GM12801 (cell line): Measurements from ENCODE around the gene CALN1.

Source experiments
- CTCF ChIP-seq: IDR thresholded peaks from one replicate; pipeline ENCODE4 v1.5.1; 2011; ENCODE audit warnings: control low read depth; ENCODE audit not compliant: insufficient read length; ENCODE audit errors: extremely low read depth

CALN1 gene

GRCh38 chr7:71824006-71824760 is 588.0 kb downstream of the CALN1 start:
- TF ChIP-seq CTCF: no peak

- no peak for TF ChIP-seq CTCF
Observed at GRCh38 chr7:71817916-71818315, 594.2 kb downstream of the CALN1 start.

- no peak for TF ChIP-seq CTCF
Observed at GRCh38 chr7:71808115-71808514, 604.0 kb downstream of the CALN1 start.

GRCh38 chr7:71804256-71804655 is 607.9 kb downstream of the CALN1 start:
- no peak for TF ChIP-seq CTCF

- no peak for TF ChIP-seq CTCF
Observed at GRCh38 chr7:71801976-71802375, 610.2 kb downstream of the CALN1 start.

- TF ChIP-seq CTCF: no peak
Observed at GRCh38 chr7:71800321-71800720, 611.8 kb downstream of the CALN1 start.

- TF ChIP-seq CTCF: no peak
Observed at GRCh38 chr7:71795410-71795809, 616.7 kb downstream of the CALN1 start.
